OCI-LY7 (cell line): ENCODE measurements around the gene OR7D4. TPM values are rescaled to one million over a fixed set of nuclear protein-coding genes. Genes with fewer than 3 reads are reported as not detected.
A peak's percentile ranks its signal among the peaks of the same experiment; 100 is the strongest.
"Not testable (repeated sequence)": the region's sequence is repeated elsewhere in the genome, so short reads cannot be mapped to it uniquely, and the experiment has no call there.

ENCODE experiments used
- BruUV-seq: library from RNA; stranded (reverse); fragments of 400-500 nt; replicated peaks from 2 replicates; lab custom pipeline; 2021; lab: Mats Ljungman, UMichigan
- CTCF ChIA-PET: fragments of 300-600 bp; sonication (Branson Sonifier 250); formaldehyde crosslinking; loops from one replicate; lab custom pipeline; 2022; ENCODE audit warnings: antibody characterized with exemption; ENCODE audit not compliant: unreplicated experiment; lab: Charles Lee
- POLR2A ChIA-PET: fragments of 300-600 bp; sonication (Branson Sonifier 250); formaldehyde crosslinking; loops from one replicate; lab custom pipeline; 2022; ENCODE audit warnings: antibody characterized with exemption; lab: Charles Lee
- DNase-seq: peaks from one replicate; pipeline ENCODE4 v3.0.0-alpha.2; 2015; ENCODE audit warnings: low spot score
- H2AFZ ChIP-seq: fragments of 200-600 bp; sonication (generic), shearing (Covaris generic); 2 replicates; pipeline ENCODE4 v1.6.1; 2014; ENCODE audit warnings: mild to moderate bottlenecking, antibody characterized with exemption, low read length, moderate library complexity
- H3K27ac ChIP-seq: fragments of 200-600 bp; sonication (generic); 2 replicates; pipeline ENCODE4 v1.5.1; 2014; ENCODE audit warnings: mixed run types, low read depth, mild to moderate bottlenecking, moderate library complexity, low read length, inconsistent platforms; ENCODE audit not compliant: poor library complexity, severe bottlenecking
- H3K36me3 ChIP-seq: fragments of 200-600 bp; sonication (generic); 2 replicates; pipeline ENCODE4 v1.6.1; 2014; ENCODE audit warnings: mild to moderate bottlenecking, antibody characterized with exemption, low read length, moderate library complexity, mixed read lengths; ENCODE audit not compliant: insufficient read depth
- H3K4me1 ChIP-seq: fragments of 200-600 bp; sonication (generic); 2 replicates; pipeline ENCODE4 v1.5.1; 2014; ENCODE audit warnings: mild to moderate bottlenecking, low read length; ENCODE audit not compliant: insufficient read depth, poor library complexity, severe bottlenecking
- H3K4me2 ChIP-seq: fragments of 200-600 bp; sonication (generic); 2 replicates; pipeline ENCODE4 v1.6.1; 2014; ENCODE audit warnings: mild to moderate bottlenecking, low read length
- H3K4me3 ChIP-seq: fragments of 200-600 bp; sonication (generic); 2 replicates; pipeline ENCODE4 v1.5.1; 2014; ENCODE audit warnings: mild to moderate bottlenecking, low read depth, low read length; ENCODE audit not compliant: poor library complexity, severe bottlenecking
- H3K79me2 ChIP-seq: fragments of 200-600 bp; sonication (generic); 2 replicates; pipeline ENCODE4 v1.6.1; 2016; ENCODE audit warnings: low read depth, mild to moderate bottlenecking, low read length, moderate library complexity, mixed read lengths; ENCODE audit not compliant: insufficient read depth
- H3K9me2 ChIP-seq: fragments of 200-600 bp; sonication (generic); 2 replicates; pipeline ENCODE4 v1.6.1; 2016; ENCODE audit warnings: mild to moderate bottlenecking, low read length, mixed read lengths; ENCODE audit not compliant: insufficient read depth
- H3K9me3 ChIP-seq: fragments of 200-600 bp; sonication (generic); 2 replicates; pipeline ENCODE4 v1.6.1; 2014; ENCODE audit warnings: mild to moderate bottlenecking, mixed run types, low read length, mixed read lengths
- H4K20me1 ChIP-seq: fragments of 200-600 bp; sonication (generic); 2 replicates; pipeline ENCODE4 v1.6.1; 2014; ENCODE audit warnings: mild to moderate bottlenecking, antibody characterized with exemption, low read length, moderate library complexity, mixed read lengths; ENCODE audit not compliant: insufficient read depth
- EZH2phosphoT487 ChIP-seq: fragments of 200-600 bp; sonication (generic); IDR thresholded peaks from 2 replicates; pipeline ENCODE4 v1.6.1; 2018; ENCODE audit warnings: low read depth, borderline replicate concordance, mild to moderate bottlenecking, mixed run types, antibody characterized with exemption, low read length, moderate library complexity, mixed read lengths
- intact Hi-C: fragments of 100-400 bp; cut with micrococcal nuclease; formaldehyde crosslinking; loops from one replicate; pipeline ENCODE4 v1.10.0; 2022; ENCODE audit not compliant: unreplicated experiment
- total RNA-seq, 2 experiments: library from RNA; depleted of rRNA in 1 of 2; stranded (reverse); fragments of >200 nt in 1 of 2; shearing (Covaris generic) in 1 of 2; gene quantifications; 2 replicates each; pipeline ENCODE4 v1.2.3, GENCODE V29; 2014 to 2022
- TF ChIP-seq, protein P1 (sequence below): fragments of 200-600 bp; sonication (generic); conservative IDR thresholded peaks from 2 replicates; pipeline ENCODE4 v1.5.1; 2014; ENCODE audit warnings: mild to moderate bottlenecking, antibody characterized with exemption, low read length, moderate library complexity, mixed read lengths

Gene OR7D4
- total RNA-seq, 2 experiments from 2014 or later = not detected

DNA sequence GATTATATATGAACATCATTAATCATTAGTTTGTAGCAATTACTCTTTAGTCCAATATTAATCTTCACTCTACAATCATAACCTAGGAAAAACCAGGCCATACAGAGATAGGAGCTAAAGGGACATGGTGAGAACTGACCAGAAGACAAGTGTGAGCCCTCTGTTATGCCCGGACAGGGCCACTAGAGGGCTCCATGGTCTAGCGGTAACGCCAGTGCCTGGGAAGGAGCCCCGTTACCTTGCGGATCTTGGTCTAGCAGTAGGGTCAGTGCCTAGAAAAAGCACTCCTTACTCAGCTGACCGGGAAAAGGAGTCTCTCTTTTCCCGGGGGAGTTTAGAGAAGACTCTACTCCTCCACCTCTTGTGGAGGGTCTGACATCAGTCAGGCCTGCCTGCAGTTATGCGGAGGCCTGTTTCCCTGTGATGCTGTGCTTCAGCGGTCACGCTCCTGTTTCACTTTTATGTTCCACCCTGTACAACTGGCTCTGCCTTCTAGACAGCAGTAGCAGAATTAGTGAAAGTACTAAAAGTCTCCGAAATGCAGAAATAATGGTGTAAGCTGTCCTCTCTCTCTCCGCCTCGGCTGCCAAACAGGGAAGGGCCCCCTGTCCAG, 13.8 kb downstream of the OR7D4 start:
- 0 out of 2 replicates have a peak overlapping the region, but pooled peaks have one; percentile 12 for H3K4me2 ChIP-seq
- no TSS peak for BruUV-seq
- H3K27ac ChIP-seq = no peak overlapping the region
- CTCF ChIA-PET = no interaction called here
- H3K79me2 ChIP-seq = no peaks in the 10 kb centered on the region
- intact Hi-C loops = loop anchor here (1.0 to 2.0 kb wide), 2 partner anchors 69 to 585 kb away; no protein-coding TSS in a partner anchor
- no peak overlapping the region for H2AFZ ChIP-seq
- no peaks in the 10 kb centered on the region for H3K36me3 ChIP-seq
- H3K4me3 ChIP-seq = no peak overlapping the region
- TF ChIP-seq EZH2phosphoT487 = no peak
- TF ChIP-seq, protein P1, sequence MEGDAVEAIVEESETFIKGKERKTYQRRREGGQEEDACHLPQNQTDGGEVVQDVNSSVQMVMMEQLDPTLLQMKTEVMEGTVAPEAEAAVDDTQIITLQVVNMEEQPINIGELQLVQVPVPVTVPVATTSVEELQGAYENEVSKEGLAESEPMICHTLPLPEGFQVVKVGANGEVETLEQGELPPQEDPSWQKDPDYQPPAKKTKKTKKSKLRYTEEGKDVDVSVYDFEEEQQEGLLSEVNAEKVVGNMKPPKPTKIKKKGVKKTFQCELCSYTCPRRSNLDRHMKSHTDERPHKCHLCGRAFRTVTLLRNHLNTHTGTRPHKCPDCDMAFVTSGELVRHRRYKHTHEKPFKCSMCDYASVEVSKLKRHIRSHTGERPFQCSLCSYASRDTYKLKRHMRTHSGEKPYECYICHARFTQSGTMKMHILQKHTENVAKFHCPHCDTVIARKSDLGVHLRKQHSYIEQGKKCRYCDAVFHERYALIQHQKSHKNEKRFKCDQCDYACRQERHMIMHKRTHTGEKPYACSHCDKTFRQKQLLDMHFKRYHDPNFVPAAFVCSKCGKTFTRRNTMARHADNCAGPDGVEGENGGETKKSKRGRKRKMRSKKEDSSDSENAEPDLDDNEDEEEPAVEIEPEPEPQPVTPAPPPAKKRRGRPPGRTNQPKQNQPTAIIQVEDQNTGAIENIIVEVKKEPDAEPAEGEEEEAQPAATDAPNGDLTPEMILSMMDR = peak; percentile 85
- peak; percentile 67 for DNase-seq
- no peaks in the 10 kb centered on the region for H3K4me1 ChIP-seq
- H3K9me2 ChIP-seq = no peaks in the 10 kb centered on the region
- POLR2A ChIA-PET = no interaction called here
- no peaks in the 10 kb centered on the region for H4K20me1 ChIP-seq
- no peaks in the 10 kb centered on the region for H3K9me3 ChIP-seq

DNA sequence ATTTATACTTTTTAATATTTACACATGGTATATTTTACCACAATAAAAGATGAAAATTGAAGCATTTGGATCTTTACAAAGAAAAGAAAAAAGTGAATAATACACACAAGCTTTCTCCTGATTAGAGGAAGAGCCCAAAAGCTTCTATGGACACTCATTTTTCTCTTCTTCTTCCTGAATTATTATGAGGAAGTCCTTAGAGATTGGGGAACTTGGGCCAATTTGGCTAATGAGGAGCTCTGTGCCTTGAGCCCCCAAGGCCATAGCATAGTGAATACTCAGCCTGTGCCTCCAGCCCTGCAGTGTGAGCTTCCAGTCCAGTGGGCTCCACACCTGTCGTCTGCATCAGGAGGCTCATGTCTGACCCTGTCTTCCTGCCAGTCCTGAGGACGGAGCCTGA, 21.3 kb downstream of the OR7D4 start:
- BruUV-seq, CTCF ChIA-PET, H2AFZ ChIP-seq, intact Hi-C loops, H3K27ac ChIP-seq, H3K4me2 ChIP-seq, H3K9me2 ChIP-seq, H3K4me1 ChIP-seq, DNase-seq, POLR2A ChIA-PET, H3K36me3 ChIP-seq, H4K20me1 ChIP-seq, H3K4me3 ChIP-seq, H3K79me2 ChIP-seq, H3K9me3 ChIP-seq: not testable (repeated sequence)

DNA sequence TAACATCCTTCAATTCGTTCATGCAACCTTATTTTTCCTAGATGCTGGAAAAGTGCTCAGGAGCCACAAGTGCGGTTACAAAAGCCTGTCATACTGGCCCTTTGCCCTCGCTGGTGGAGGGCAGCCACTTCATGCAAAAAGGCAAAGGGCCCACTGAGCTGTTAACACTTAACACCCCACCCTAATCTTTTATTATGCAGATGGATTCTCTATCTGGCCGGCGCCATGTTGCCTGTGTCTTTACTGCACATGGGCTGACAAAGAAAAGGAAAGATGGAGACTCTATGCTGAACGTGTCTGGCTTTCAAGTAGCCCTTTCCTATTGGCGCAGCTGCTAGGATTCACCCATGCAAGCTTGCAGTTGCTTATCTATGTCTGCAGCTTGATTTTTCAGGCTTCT, 29.9 kb downstream of the OR7D4 start:
- Histone ChIP-seq H3K4me1 (no peaks in the 10 kb centered on the region), H3K27ac (no peak overlapping the region), H3K4me2 (no peak overlapping the region), H3K4me3 (no peak overlapping the region), H3K79me2 (no peaks in the 10 kb centered on the region), H4K20me1 (no peaks in the 10 kb centered on the region), H3K9me3 (peaks cover 5% of the 10 kb centered on the region; the same call in 1 of the 2 replicates), H3K36me3 (no peaks in the 10 kb centered on the region), H3K9me2 (no peaks in the 10 kb centered on the region), H2AFZ (no peak overlapping the region)
- no peak for DNase-seq
- intact Hi-C loops = no loop called here
- POLR2A ChIA-PET = no interaction called here
- CTCF ChIA-PET = no interaction called here
- TF ChIP-seq, protein P1 = no peak
- TF ChIP-seq EZH2phosphoT487 = no peak
- BruUV-seq = no TSS peak
